HCT116 (cell line): ENCODE measurements around the gene PLA2R1.

Experiments used
- EZH2 ChIP-seq: fragments of 200-600 bp; sonication (generic); IDR thresholded peaks from 2 replicates; pipeline ENCODE4 v1.6.1; 2017; ENCODE audit warnings: antibody characterized with exemption, mixed run types
- POLR2A ChIP-seq: IDR thresholded peaks from 2 replicates; pipeline ENCODE4 v1.7.0; 2011; ENCODE audit warnings: borderline replicate concordance; ENCODE audit not compliant: insufficient read depth, insufficient read length; ENCODE audit errors: extremely low read depth
- TCF7L2 ChIP-seq: IDR thresholded peaks from 2 replicates; pipeline ENCODE4 v1.7.0; 2011; ENCODE audit warnings: borderline replicate concordance, inconsistent platforms; ENCODE audit not compliant: insufficient read depth, insufficient read length; ENCODE audit errors: extremely low read depth
- TF ChIP-seq, protein P1 (sequence below), 3 experiments: fragments of 200-600 bp in 1 of 3; sonication (generic) in 1 of 3; IDR thresholded peaks in 2 of 3; conservative IDR thresholded peaks in 1 of 3; 2 replicates each; pipeline ENCODE4 v1.5.1; 2012 to 2017; ENCODE audit warnings: low read depth in 2 of 3, low read length in 2 of 3, antibody characterized with exemption in 1 of 3, borderline replicate concordance in 1 of 3, control low read depth in 1 of 3, mild to moderate bottlenecking in 1 of 3, mixed read lengths in 1 of 3, mixed run types in 1 of 3, moderate library complexity in 1 of 3; ENCODE audit not compliant: insufficient read depth in 1 of 3

GRCh38 chr2:159933040-159933726 is 129.2 kb downstream of the PLA2R1 start:
- TF ChIP-seq, protein P1, sequence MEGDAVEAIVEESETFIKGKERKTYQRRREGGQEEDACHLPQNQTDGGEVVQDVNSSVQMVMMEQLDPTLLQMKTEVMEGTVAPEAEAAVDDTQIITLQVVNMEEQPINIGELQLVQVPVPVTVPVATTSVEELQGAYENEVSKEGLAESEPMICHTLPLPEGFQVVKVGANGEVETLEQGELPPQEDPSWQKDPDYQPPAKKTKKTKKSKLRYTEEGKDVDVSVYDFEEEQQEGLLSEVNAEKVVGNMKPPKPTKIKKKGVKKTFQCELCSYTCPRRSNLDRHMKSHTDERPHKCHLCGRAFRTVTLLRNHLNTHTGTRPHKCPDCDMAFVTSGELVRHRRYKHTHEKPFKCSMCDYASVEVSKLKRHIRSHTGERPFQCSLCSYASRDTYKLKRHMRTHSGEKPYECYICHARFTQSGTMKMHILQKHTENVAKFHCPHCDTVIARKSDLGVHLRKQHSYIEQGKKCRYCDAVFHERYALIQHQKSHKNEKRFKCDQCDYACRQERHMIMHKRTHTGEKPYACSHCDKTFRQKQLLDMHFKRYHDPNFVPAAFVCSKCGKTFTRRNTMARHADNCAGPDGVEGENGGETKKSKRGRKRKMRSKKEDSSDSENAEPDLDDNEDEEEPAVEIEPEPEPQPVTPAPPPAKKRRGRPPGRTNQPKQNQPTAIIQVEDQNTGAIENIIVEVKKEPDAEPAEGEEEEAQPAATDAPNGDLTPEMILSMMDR (IDR thresholded peaks at IDR 0.05 in 2 of 3, conservative IDR thresholded peaks at IDR 0.05 in 1 of 3; ENCODE audit: borderline replicate concordance in 1 of 3, insufficient read depth in 1 of 3, low read depth in 2 of 3, low read length in 2 of 3), result no peak
- TF ChIP-seq TCF7L2 (no peak), EZH2 (no peak), POLR2A (no peak)
